ENCODE data around the gene ATF7IP. TPM values are rescaled to one million over a fixed set of nuclear protein-coding genes. Genes with fewer than 3 reads are reported as not detected.
A peak's percentile ranks its signal among the peaks of the same experiment; 100 is the strongest.

ATF7IP gene
- total and polyA plus RNA-seq, 7 donors, result 3.9 to 56.3 (median 28.5) TPM

DNA sequence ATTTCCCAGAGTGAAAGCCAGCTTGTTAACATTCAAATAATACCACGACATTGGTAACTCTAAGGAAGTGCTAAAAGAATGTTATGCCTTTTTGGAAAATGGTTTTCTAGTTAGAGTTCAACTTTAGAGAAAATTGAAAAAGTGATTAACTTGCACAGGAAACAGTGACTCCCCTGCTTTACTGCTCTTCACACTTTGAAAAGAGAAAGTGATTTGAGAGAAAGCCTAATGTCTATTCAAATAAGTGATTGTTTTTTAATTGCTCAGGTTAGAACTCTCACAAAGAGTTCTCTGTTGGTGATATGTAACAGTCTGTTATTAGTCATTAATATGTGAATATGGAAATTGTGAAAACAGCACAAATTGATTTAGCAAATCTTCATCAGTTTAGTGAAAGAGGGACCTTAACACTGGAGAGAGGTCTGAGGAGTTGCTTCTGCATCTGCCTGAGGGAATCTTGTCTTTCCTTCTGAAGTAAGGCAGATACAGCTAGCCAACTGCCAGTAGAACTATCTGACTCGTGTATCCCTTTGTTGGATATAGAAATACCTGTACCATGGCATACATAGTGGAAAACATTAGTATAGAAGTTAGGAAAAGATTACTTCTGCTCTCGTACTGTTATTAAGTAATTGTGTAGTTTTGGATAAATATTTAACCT, 25.5 kb downstream of the ATF7IP start:
- ATAC-seq, result no peak
- TF ChIP-seq, protein P1, sequence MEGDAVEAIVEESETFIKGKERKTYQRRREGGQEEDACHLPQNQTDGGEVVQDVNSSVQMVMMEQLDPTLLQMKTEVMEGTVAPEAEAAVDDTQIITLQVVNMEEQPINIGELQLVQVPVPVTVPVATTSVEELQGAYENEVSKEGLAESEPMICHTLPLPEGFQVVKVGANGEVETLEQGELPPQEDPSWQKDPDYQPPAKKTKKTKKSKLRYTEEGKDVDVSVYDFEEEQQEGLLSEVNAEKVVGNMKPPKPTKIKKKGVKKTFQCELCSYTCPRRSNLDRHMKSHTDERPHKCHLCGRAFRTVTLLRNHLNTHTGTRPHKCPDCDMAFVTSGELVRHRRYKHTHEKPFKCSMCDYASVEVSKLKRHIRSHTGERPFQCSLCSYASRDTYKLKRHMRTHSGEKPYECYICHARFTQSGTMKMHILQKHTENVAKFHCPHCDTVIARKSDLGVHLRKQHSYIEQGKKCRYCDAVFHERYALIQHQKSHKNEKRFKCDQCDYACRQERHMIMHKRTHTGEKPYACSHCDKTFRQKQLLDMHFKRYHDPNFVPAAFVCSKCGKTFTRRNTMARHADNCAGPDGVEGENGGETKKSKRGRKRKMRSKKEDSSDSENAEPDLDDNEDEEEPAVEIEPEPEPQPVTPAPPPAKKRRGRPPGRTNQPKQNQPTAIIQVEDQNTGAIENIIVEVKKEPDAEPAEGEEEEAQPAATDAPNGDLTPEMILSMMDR (IDR thresholded peaks at IDR 0.05), result no peak
- H3K36me3 ChIP-seq (ENCODE audit: insufficient read depth in 1 of 2, low read depth in 1 of 2), result no peaks in the 10 kb centered on the region
- 23 to 25% (median 24%) methylated on average over 3 of the region's 3 CpGs for WGBS, 3 donors
- intact Hi-C loops (cut with DNase I), result no loop called here
- peaks cover 19% of the 10 kb centered on the region for H3K4me1 ChIP-seq
- no peak overlapping the region for H3K27ac ChIP-seq
- H3K27me3 ChIP-seq (ENCODE audit: insufficient read depth in 3 of 3, low read length in 2 of 3), result no peaks in the 10 kb centered on the region
- H3K9me3 ChIP-seq, result peaks cover 3% of the 10 kb centered on the region
- H3K4me3 ChIP-seq, result no peak overlapping the region
- no peak for DNase-seq

DNA sequence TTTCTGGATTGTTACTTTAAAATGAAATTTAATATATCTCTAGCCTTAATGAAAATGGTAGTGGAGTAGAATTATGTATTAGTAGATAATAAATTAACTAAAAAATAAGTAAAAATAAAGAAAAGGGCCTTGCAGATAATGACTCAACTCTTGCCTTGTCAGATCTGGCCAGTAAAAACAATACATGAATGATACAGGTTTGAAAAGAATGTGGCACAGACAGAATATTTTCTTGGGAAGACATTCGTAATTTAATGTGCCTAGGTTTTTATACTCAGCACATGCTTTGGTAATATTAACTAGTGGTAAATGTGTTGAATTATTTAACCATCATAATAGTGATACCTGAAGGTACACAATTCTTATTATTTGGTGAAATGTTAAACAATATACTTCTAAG, 28.3 kb downstream of the ATF7IP start:
- ATAC-seq (no peak), DNase-seq (no peak)
- Histone ChIP-seq H3K27me3 (ENCODE audit: insufficient read depth in 3 of 3, low read length in 2 of 3) (no peaks in the 10 kb centered on the region), H3K4me1 (peaks cover 21% of the 10 kb centered on the region), H3K4me3 (peak overlapping the region; percentile 35), H3K27ac (peak overlapping the region; percentile 37), H3K9me3 (peaks cover 3% of the 10 kb centered on the region), H3K36me3 (ENCODE audit: insufficient read depth in 1 of 2, low read depth in 1 of 2) (no peaks in the 10 kb centered on the region)
- 9 to 48% (median 26%) methylated on average over 1 of the region's 1 CpG for WGBS, 3 donors
- intact Hi-C loops (cut with DNase I), result no loop called here
- TF ChIP-seq, protein P1 (IDR thresholded peaks at IDR 0.05), result no peak

DNA sequence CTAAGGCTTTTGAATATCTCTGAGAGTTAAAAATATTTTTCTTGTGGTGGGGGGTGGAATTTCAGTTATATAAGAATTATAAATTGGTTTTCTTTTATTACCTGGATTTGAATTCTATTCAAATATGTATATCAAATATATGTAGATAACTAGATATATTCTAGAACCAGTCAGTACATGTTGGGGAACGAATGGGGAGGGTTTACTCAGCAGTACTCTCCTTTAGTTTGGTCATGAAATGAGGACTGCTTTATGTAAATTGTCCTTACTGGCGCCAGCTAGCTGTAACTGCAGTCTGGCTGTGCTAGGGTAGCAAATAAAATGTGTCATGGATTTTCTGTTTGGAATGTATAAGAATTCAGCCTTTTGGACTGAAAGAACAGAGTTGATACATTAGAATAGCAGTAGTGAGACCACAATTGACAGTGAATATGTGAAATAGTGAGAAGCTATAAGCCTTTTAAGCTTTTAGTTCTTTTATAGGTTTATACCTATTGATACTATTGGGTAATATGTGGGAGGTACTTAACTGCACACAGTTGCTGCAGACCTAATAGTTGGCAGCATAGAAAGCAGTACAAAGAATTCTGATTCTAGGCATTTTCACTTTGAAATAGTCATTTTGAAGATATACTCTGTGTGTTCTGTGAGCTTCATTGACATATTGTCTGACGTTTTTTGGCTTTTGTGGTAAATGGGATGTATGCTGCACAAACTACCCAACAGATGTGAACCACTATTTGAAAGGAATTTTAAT, 29.0 kb downstream of the ATF7IP start:
- TF ChIP-seq, protein P1 (IDR thresholded peaks at IDR 0.05), result no peak
- Histone ChIP-seq H3K4me1 (peaks cover 21% of the 10 kb centered on the region), H3K9me3 (peaks cover 10% of the 10 kb centered on the region), H3K4me3 (peak overlapping the region; percentile 35), H3K27me3 (ENCODE audit: insufficient read depth in 3 of 3, low read length in 2 of 3) (no peaks in the 10 kb centered on the region), H3K36me3 (ENCODE audit: insufficient read depth in 1 of 2, low read depth in 1 of 2) (no peaks in the 10 kb centered on the region), H3K27ac (peak overlapping the region; percentile 37)
- ATAC-seq, result peak; percentile 83 to 94 (median 90)
- intact Hi-C loops (cut with DNase I), result no loop called here
- 8 to 20% (median 9%) methylated on average over 3 of the region's 3 CpGs for WGBS, 3 donors
- DNase-seq, result no peak

DNA sequence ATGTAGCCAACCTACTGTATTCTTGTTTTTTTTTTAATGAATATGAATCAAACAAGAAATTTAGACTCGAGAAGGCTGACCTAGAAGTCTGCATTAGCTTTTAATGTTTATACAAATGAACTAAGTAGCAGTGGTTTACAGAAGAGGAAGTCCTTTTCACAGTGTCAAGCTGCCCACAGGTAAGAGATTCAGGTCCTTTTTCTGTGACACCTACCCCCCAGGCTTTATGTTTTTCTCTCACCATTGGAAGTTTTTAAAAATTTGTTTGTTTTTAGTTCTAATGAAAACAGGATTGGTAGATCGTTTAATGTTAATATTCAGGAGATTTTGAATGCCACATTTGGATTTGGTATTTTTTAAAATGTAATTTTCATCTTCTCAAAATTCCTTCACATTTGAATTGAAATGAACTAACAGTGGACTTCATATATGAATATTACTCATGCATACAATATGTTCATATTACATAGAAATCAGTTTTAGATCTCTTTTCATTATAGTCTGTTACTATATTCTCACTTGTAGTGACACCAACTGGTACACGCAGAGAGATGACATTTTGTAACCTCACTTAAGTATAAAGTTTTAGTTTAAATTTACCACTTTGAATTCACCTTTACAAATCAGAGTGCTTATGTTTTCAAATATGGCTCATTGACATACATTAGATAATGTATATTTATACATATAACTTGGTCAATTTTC, 29.7 kb downstream of the ATF7IP start:
- peak overlapping the region; percentile 35 for H3K4me3 ChIP-seq
- H3K27me3 ChIP-seq (ENCODE audit: insufficient read depth in 3 of 3, low read length in 2 of 3), result no peaks in the 10 kb centered on the region
- H3K9me3 ChIP-seq, result peaks cover 16% of the 10 kb centered on the region
- H3K4me1 ChIP-seq, result peaks cover 21% of the 10 kb centered on the region
- TF ChIP-seq, protein P1 (IDR thresholded peaks at IDR 0.05), result no peak
- ATAC-seq (peak in 2 of 4 donors; percentile 13 to 25), DNase-seq (no peak)
- no peaks in the 10 kb centered on the region for H3K36me3 ChIP-seq (ENCODE audit: insufficient read depth in 1 of 2, low read depth in 1 of 2)
- H3K27ac ChIP-seq, result no peak overlapping the region
- 52 to 58% (median 57%) methylated on average over 3 of the region's 3 CpGs for WGBS, 3 donors
- intact Hi-C loops (cut with DNase I), result no loop called here
